Limb (tissue), 2 donors: ENCODE data around the gene MRPS9.

Source experiments
- DNase-seq, 2 donors: peaks; one replicate each; pipeline ENCODE4 v3.0.0-alpha.2; 2016; ENCODE audit errors: extremely low spot score in 2 of 2

MRPS9 gene

DNA sequence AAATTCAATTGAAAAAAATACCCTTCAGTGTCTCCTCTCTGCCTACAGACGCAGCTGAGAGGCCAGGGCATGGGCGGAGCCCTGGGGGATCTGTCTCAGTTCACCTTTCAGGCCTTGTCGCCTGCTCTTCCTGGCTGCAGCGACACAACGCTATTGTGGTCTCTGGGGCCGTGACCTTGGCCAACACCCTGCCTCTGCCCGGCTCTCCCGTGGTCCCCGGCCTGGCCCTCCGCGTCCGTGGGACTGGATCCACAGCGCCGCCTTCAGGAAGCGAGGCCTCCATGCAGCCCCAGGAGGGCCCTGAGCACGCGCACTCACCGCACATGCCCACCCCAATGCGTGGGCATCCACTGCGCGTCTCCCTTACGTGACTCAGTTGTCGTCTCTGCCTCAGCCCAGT lies 81.1 kb downstream of the MRPS9 start:
- no peak for DNase-seq

DNA sequence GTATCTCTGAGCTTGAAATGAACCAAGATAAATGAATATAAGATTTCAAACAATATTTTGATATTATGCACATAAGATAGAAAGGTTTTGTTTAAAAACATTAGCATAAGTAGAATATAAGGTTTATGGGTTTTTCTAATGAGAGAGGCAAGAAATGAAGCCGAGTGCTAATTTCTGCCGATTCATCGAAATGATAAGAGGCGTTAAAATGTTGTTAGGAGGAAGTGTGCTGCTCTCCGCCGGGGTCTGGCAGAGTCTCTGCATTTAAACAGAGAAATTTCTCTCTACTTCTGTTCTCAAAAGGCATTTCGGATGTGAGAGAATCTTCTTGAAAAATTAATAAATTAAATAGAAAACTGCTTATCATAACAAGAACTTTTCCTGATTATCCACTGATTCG lies 83.6 kb downstream of the MRPS9 start:
- no peak for DNase-seq

DNA sequence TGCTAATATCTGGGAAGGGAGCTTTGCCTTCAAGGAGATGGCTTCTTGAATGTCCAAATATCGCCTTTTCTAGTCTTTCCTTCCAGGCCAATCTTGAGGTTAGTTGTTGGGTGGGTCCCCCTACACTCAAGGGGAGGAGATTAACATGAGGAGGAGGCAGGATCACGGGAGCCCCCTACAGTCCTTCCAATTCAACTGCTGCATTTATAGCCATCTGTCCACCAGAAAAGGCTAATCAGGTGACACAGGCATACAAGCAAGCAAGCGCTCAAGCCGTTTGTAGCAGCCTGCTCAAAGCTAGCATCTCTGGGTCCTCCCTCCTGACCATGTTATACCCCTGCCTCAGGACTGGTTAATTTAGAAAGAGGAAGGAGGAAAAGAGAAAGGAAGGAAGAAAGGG lies 87.6 kb downstream of the MRPS9 start:
- no peak for DNase-seq

DNA sequence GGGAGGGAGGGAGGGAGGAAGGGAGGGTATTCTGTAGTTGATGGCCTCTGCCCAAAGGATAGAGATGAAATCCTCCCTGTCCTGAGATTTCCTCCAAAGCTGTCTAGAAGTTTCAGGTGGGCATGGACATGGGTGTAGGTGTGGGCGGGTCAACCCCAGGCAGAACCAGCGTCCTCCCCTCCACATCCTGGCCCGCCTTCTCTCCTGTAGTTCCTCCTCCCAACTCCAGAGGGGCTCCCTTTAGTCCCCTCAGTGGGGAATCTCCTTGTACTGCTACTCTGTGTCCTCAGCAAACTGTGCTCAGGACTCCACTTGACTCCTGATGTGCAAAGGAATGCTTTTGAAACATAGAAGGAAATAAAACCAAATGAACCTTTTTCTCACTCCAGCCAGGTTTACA lies 88.1 kb downstream of the MRPS9 start:
- no peak for DNase-seq

DNA sequence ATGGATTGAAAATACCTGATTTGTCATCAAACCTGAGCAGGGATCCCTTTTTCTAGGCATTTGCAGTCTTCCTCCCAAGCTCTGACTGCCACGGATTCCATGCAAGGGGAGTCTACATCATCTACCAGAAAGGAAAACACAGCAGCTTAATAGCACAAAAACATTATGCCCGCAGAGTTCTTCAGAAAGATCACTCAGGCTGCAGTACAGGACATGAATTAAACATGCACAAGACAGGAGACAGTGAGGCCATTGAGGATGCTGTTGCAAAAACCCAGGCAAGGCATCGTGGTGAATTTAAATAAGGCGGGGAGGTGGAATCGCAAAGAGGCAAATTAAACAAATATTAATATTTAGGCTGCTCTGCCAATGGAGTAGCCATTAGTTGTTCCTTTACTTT lies 88.5 kb downstream of the MRPS9 start:
- DNase-seq: no peak

DNA sequence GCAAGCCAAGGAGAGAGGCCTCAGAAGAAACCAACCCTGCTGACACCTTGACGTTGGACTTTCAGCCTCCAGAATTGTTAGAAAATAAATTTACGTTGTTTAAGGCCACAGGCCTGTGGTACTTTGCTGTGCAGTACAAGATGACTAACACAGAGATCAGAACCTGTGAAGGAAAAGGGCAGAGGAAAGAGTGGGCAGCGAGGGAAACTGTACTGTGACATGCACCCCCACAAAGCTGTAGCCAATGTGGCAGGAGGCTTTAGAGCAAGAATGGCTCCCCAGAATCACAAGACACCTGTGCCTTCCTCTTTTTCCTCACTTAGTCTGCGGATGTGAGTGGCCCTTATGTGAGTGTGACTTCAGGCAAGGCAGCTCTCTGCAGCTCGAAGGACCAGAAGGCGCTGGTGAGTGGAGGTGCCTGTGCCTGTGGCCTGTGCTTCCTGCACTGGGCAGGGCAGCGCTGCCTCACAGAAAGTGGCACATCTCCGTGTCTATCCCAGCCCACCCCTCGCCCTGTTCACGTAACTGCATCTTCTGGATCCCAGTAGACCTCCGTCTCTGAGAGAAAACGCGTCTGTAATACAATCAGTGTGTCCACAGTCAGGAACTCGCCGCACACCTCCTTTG lies 89.5 kb downstream of the MRPS9 start:
- DNase-seq: no peak

DNA sequence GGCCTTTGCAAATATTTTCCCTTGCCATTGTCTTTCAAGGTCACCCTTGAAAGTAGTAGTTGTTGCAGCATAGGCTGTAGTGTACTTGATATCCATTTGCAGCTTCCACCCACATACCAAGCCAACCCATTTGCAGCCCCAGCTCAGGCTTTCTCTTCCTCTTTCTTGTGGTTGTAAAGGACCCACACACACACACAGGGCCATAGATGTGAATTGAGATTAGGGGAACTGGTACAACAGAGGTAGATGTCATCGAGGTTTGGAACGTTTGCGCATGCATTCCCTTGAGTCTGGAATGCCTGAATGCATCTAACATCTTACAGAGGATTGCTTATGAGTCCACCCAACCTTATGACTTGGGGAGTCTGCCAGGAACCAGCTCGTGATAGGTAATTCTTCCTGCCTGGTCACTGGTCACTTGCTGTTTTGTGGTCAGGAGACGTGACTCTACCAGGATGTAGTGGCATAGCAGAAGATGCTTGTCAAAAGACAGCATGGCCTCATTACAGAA lies 91.9 kb downstream of the MRPS9 start:
- no peak for DNase-seq

DNA sequence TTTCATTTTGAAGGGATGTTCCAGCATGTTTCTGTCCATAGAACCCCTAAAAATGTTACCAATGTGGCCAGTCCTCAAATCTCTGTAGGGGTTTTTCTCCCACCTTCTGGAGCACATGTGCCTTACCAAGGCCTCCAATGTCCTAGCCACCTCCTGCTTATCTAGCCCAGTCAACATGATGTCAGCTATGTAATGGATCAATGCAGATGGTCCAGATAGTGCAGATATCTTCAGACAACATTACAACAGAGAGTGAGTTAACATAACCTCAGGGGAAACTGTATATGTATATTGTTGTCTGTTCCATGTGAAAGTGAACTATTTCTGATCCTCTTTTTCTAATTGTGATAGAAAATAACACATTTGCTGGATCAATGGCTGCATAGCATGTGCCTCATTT lies 92.7 kb downstream of the MRPS9 start:
- DNase-seq: no peak

DNA sequence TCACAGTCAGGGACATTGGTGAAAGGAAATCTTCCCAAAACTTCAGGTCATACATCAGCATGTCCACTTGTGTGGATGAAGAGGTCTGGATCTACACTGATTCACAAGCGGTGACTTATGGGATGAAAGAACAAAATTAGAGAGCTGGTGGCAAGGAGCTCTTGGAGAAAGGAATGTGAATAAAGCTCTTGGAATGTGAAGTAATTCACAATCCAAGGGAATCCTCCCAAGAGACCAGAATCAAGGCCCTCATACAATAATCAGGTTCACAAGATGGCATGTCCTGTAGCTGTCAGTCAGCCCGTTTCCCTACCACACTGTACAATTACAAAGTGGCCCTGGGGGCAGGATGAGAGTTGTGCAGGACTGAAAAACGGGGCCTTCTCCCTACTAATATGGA lies 96.2 kb downstream of the MRPS9 start:
- DNase-seq: no peak

DNA sequence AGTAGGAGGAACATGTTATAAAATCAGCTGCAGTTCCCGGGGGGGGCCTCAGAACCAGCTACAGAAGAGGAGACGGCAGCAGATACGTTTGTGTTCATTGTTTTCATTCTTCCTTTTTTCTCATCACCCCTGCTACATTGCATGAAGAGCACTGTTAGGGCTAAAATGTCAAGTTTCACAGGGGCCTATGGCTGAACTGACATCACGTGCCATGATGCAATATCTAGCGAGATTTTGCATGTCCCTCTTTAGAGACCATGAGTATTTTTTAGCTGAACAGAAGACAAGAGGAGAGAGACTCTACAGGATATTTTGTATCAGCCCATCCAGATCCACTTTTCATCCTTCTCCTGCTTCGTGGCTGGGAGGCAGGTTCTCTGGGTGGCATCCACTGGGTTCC lies 97.6 kb downstream of the MRPS9 start:
- no peak for DNase-seq

DNA sequence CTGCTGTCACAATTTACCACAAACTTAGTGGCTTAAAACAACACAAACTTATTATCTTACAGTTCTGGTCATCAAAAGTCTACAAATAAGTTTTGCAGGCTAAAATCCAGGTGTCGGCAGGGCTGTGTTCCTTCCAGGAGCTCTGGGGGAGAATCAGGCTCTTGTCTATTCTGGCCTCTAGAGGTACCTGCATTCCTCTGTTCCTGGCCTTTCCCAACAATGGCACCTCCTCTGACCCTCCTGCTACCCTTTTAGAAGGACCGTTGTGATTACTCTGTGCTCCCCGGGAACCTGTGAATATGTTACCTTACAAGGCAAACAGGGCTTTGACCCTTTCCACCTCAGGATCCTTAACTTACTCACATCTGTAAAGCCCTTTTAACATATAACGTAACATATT lies 98.5 kb downstream of the MRPS9 start:
- no peak for DNase-seq

DNA sequence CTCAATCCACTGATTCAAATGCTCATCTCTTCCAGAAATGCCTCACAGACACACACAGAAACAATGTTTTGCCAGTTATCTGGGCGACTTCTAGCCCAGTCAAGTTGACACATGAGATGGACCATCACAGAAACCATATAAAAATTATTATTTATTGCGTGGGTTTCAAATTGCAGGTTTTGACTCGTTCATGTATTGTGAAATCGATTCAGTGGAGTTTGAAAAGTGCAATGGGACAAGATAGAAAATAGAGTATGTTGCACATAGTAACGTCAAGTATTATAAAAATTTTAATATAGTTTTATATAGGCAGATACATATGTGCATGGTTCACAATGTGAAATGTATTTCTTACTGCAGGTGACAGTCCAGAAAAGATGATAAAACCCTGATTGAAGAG lies 100.8 kb downstream of the MRPS9 start:
- DNase-seq: no peak

DNA sequence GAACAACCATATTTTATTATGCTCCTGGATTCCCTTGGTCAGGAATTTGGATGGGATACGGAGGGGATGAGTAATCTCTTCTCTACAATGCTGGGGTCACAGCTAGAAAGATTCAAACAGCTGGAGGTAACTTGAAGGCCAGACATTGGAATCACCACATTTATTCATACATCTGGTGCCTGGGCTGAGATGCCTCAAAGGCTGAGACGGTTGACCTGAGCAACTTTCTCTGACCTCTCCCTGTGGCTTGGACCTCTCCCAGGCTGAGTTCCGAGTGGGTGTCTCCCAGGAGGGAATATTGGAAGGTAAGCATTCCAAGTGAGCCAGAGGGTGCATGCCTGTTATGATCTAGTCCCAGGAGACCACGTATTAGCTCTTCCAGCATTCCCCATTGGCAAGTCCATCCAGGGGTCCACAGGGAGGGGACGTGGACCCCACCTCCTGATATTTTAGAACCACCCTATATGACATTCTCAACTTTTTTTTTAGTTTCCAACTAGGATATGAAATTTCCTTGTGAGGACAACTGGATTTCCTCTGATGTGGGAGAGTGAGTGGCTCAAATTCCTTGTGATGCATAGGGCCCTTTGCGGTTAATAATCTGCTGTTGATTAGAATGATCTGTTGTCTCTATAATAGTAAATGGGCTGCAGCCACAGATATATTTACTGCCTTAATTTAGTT lies 101.8 kb downstream of the MRPS9 start:
- DNase-seq: no peak

DNA sequence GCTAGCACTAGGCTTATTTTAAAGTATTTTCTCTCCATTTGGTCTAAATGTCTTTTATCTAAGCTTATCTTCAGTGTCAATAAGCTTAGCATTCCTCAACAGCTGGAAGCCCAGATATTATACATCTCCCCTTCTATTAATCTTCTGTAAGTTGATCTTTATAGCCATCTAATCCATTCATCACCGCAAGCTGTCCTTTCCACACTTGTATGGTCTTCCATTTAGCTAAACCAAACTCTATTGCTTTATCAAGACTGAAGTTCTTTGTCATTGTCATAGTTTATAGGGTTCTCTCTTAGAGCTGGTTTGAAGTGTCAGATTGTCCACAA lies 102.3 kb downstream of the MRPS9 start:
- no peak for DNase-seq

DNA sequence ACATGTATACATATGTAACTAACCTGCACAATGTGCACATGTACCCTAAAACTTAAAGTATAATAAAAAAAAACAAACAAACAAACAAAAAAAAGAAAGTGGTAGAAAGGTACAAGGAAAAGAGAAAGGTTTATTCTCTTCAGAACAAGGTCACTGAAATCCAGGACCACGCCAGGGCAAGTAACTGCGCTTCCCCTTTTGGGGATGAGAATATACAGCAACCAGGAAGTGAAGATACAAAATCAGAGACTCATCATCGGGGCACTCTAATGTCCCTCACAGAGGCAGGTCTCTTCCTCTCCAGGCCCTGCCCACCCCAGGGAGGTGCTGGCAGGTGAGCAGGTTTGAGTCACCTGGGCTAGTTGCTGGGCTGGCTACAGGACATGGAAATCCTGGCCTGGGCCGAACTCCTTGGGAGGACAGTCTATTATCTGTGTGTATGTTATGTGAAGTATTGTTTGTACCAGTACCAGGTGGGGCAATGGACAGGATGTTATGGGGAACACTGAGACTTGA lies 103.3 kb downstream of the MRPS9 start:
- no peak for DNase-seq

DNA sequence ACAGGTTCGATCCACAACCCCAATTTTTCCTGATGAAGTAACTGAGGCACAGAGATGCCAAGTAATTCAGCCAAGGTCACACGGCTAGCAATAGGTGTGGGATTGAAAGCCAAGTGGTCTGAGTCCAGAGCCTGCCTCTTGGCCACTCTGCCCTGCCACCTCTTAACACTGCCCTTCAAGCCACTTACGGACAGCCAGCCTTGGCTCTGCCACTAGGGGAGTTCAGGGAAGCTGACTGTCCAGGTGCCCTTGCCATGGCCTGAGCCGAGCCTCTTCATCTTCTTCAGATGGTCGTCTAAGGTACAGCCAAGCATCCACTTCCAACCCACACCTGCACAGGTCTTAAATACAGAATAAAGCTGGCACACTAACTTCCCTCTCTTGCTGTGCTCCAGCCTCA lies 104.4 kb downstream of the MRPS9 start:
- DNase-seq: no peak

DNA sequence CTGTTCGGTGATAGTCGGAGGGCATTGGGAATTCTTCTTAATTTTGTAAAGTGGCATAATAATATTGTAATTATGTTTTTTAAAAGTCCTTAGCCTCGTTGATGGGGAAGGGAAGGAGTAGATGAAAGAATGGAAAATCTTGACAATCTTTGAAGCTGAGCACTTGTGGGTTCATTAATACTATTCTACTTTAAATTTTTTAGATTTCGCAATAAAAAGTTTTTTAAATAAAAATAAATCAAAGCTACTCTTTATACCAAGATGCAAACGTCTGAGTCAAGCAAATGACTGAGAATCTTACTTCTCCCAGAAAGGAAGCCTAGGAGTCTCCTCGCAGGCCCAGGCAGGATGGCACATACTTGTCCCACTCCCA lies 105.2 kb downstream of the MRPS9 start:
- DNase-seq: no peak

DNA sequence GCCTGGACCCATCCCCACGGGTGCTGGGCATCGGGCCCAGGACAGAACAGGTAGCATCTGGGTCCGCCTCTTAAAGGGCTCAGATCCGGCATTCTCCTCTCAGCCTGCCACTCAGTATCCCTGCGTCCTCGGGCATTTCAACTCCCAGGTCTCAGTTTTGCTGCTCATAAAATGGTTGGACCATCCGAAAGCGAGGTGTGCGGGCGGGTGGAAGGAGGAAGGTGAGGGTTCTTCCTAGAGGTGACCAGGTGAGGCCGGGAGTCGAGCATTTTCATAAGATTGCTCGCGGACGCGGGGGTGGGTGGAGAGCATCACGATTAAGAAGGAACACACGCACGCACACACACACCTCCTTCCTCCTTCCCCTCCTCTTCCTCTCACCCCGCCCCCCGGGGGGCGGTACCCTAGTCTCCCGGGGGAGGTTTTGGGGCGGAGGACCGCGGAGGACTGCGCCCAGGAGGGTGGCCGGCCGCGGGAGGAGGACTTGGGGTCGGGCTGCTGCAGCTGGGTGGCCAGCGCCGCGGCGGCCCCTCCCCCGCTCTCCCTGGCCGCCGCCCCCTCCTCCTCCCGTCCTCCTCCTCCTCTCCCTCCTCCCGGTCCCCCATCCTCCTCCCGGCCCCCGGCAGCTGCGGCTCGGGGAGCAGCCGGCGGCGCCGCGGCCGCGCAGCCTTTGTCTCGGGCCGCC lies 105.7 kb downstream of the MRPS9 start:
- peak; percentile 6 to 77 for DNase-seq

DNA sequence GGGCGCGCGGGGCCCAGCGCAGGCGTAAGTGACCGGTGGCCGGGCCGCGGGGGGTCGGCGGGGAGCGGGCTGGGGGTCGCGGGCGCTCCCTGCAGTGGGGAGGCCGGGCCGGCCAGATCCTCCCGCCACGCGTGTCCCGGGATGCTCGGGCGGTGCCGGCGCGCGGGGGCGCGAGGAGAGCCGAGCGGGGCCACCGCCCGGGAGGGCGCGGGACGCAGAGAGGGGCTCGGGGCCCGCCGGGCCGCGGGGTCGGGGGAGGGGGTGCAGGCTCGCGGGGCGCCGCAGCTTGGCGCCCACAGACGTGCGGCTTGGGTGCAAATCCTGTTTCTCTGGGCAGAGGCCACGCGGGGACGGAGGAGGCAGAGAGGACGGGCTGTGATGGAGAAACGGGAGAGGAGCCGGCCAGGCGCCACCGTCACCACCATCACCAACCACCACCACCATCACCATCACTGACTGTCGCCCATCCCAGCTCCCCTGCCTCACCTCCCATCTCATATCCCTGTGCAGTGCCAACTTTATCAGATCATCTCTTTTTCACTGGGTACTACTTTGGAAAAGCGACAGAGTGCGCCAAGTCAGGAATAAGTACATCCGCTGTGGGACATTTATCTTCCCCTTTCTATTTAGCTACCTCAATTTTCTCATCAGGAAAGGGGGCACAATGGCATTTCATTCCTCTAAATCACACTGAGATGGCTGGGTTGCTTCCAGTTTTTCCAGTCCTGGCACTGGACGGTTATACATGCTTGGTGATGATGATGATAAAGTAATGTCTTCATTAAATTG lies 106.5 kb downstream of the MRPS9 start:
- DNase-seq: no peak

DNA sequence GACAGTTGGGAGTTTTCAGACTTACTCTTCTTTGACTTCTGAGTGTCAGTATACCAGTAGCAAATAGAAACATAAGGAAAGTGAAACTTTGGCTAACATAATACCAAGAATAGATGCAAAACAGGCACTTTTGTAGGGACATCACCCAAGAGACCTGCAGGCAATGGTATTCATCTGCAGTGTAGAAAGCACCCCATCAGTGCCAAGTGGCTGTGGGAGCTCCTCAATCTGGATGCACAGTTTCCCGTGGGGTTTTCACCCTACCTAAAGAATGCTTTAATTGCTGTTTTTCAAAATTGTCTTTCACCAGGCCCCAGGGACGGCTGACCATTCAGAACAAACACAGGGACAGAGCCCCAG lies 107.1 kb downstream of the MRPS9 start:
- no peak for DNase-seq

DNA sequence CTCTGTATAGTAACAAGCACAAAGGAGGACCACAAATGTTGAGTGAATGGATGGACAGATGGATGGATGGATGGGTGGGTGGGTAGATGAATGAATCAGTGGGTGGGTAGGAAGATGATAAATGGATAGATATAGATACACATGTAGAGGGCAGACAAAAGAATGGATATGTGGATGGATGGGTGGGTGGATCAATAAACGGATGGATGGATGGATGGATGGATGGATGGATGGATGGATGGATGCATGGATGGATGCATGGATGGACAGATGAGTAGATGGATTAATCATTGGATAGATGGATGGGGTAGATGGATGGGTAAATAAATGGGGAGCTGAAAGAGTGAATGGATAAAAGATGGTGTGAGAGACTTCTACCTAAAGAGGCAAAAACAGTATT lies 111.4 kb downstream of the MRPS9 start:
- DNase-seq: no peak
